ENCODE measurements around the gene SOHLH1.

- TF ChIP-seq TP53 (CRISPR knock-in tag; IDR thresholded peaks at IDR 0.05) = no peak
- no peak for TF ChIP-seq MXD4 (CRISPR knock-in tag; IDR thresholded peaks at IDR 0.05; ENCODE audit: borderline replicate concordance)
- no peak for TF ChIP-seq PREB (CRISPR knock-in tag; IDR thresholded peaks at IDR 0.05; ENCODE audit: borderline replicate concordance)
- TF ChIP-seq CTCF (IDR thresholded peaks at IDR 0.05) = no peak
- no peak for TF ChIP-seq TEAD1 (CRISPR knock-in tag; IDR thresholded peaks at IDR 0.05)
- no peak for TF ChIP-seq CBFB (CRISPR knock-in tag; IDR thresholded peaks at IDR 0.05; ENCODE audit: low read depth)
Measured at GRCh38 chr9:135664266-135664665, 35.0 kb downstream of the SOHLH1 start.

All from WTC11 (cell line).